ENCODE data around the gene AWAT2. TPM values are rescaled to one million over a fixed set of nuclear protein-coding genes. Genes with fewer than 3 reads are reported as not detected.

Gene AWAT2
- total RNA-seq, 1 experiment from 2014 or later, result not detected

DNA sequence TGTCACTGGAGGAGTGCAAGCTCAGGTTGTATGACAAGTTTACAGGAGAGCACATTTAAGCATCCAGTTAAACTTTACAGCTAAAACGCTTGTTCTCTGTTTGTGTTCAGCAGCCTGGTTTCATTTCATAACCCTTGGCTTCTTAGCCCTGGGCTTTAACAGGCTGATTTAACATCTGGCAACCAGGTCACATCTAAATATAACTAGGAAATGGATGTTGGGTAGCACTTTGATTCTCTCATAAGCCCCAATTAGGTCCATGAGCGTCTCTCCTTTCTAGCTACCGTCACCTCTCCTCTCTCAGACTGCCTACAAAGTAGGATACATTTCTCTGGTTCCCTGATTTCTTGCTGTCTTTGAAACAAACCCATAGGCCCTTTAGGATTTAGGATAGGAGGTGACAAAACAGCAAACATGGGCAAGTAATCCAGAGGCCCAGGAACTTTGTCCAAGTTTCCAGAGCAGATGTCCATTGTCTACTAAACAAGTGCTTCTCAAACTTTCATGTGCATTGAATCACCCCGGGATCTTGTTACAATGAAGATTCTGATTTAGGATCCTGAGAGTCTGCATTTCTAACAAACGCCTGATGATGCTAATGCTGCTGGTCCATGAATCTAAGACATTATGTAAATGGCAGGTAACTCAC, 35.0 kb upstream of the AWAT2 start:
- ATAC-seq (no peak), DNase-seq (ENCODE audit: low spot score) (no peak)
- H3K4me3 Mint-ChIP-seq, result no peak overlapping the region
- POLR2A ChIA-PET, result no interaction called here
- peaks cover 3% of the 10 kb centered on the region; the same call in 1 of the 2 replicates for H3K4me1 Mint-ChIP-seq
- no peak overlapping the region for H3K27ac Mint-ChIP-seq
- H3K27me3 Mint-ChIP-seq (ENCODE audit: low read depth), result no peaks in the 10 kb centered on the region
- H3K9me3 Mint-ChIP-seq, result no peaks in the 10 kb centered on the region
- TF ChIP-seq, protein P1, sequence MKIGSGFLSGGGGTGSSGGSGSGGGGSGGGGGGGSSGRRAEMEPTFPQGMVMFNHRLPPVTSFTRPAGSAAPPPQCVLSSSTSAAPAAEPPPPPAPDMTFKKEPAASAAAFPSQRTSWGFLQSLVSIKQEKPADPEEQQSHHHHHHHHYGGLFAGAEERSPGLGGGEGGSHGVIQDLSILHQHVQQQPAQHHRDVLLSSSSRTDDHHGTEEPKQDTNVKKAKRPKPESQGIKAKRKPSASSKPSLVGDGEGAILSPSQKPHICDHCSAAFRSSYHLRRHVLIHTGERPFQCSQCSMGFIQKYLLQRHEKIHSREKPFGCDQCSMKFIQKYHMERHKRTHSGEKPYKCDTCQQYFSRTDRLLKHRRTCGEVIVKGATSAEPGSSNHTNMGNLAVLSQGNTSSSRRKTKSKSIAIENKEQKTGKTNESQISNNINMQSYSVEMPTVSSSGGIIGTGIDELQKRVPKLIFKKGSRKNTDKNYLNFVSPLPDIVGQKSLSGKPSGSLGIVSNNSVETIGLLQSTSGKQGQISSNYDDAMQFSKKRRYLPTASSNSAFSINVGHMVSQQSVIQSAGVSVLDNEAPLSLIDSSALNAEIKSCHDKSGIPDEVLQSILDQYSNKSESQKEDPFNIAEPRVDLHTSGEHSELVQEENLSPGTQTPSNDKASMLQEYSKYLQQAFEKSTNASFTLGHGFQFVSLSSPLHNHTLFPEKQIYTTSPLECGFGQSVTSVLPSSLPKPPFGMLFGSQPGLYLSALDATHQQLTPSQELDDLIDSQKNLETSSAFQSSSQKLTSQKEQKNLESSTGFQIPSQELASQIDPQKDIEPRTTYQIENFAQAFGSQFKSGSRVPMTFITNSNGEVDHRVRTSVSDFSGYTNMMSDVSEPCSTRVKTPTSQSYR (CRISPR knock-in tag; IDR thresholded peaks at IDR 0.05), result no peak
- TF ChIP-seq TP53 (CRISPR knock-in tag; IDR thresholded peaks at IDR 0.05), result no peak
- no peak for TF ChIP-seq ELF4 (CRISPR knock-in tag; IDR thresholded peaks at IDR 0.05; ENCODE audit: low read depth)
- TF ChIP-seq NFE2L1 (CRISPR knock-in tag; IDR thresholded peaks at IDR 0.05), result no peak
- TF ChIP-seq, protein P2, sequence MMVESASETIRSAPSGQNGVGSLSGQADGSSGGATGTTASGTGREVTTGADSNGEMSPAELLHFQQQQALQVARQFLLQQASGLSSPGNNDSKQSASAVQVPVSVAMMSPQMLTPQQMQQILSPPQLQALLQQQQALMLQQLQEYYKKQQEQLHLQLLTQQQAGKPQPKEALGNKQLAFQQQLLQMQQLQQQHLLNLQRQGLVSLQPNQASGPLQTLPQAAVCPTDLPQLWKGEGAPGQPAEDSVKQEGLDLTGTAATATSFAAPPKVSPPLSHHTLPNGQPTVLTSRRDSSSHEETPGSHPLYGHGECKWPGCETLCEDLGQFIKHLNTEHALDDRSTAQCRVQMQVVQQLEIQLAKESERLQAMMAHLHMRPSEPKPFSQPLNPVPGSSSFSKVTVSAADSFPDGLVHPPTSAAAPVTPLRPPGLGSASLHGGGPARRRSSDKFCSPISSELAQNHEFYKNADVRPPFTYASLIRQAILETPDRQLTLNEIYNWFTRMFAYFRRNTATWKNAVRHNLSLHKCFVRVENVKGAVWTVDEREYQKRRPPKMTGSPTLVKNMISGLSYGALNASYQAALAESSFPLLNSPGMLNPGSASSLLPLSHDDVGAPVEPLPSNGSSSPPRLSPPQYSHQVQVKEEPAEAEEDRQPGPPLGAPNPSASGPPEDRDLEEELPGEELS (CRISPR knock-in tag; IDR thresholded peaks at IDR 0.05), result no peak
- TF ChIP-seq, protein P3, sequence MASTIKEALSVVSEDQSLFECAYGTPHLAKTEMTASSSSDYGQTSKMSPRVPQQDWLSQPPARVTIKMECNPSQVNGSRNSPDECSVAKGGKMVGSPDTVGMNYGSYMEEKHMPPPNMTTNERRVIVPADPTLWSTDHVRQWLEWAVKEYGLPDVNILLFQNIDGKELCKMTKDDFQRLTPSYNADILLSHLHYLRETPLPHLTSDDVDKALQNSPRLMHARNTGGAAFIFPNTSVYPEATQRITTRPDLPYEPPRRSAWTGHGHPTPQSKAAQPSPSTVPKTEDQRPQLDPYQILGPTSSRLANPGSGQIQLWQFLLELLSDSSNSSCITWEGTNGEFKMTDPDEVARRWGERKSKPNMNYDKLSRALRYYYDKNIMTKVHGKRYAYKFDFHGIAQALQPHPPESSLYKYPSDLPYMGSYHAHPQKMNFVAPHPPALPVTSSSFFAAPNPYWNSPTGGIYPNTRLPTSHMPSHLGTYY (CRISPR knock-in tag; IDR thresholded peaks at IDR 0.05), result no peak
- CTCF ChIA-PET, result interaction anchor here (1.8 kb wide), 1 partner anchor 13 kb away, joined by 5 read pairs; no protein-coding TSS in a partner anchor
- H3K36me3 Mint-ChIP-seq, result no peaks in the 10 kb centered on the region

DNA sequence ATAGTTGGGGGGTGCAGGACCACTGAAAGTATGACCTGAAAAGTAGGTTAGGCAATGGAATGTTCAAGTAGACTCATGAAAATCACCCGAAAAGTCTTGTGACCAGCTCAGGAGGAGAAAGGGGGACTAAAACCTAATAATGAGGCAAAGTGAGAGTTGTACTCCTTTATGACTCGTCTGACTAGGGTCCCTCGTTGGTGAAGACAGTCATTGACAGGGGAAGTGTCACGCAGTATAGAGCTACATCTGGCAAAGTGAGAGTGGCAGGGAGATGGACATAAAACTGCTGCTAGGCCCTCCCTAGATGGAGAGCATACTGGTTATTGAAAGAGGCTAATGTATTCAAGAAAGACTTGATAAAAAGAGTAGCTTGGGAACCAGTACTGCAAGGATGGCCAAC, 33.0 kb upstream of the AWAT2 start:
- no peaks in the 10 kb centered on the region for H3K27me3 Mint-ChIP-seq (ENCODE audit: low read depth)
- no peak for DNase-seq (ENCODE audit: low spot score)
- no peak overlapping the region for H3K27ac Mint-ChIP-seq
- POLR2A ChIA-PET, result no interaction called here
- peaks cover 3% of the 10 kb centered on the region; the same call in 1 of the 2 replicates for H3K4me1 Mint-ChIP-seq
- peaks cover under 1% of the 10 kb centered on the region for H3K9me3 Mint-ChIP-seq
- CTCF ChIA-PET, result no interaction called here
- no peak overlapping the region for H3K4me3 Mint-ChIP-seq
- H3K36me3 Mint-ChIP-seq, result no peaks in the 10 kb centered on the region
- no peak for ATAC-seq
- TF ChIP-seq SMAD4 (CRISPR knock-in tag; IDR thresholded peaks at IDR 0.05), result no peak
- TF ChIP-seq, protein P4, sequence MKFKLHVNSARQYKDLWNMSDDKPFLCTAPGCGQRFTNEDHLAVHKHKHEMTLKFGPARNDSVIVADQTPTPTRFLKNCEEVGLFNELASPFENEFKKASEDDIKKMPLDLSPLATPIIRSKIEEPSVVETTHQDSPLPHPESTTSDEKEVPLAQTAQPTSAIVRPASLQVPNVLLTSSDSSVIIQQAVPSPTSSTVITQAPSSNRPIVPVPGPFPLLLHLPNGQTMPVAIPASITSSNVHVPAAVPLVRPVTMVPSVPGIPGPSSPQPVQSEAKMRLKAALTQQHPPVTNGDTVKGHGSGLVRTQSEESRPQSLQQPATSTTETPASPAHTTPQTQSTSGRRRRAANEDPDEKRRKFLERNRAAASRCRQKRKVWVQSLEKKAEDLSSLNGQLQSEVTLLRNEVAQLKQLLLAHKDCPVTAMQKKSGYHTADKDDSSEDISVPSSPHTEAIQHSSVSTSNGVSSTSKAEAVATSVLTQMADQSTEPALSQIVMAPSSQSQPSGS (CRISPR knock-in tag; IDR thresholded peaks at IDR 0.05; ENCODE audit: borderline replicate concordance, low read depth), result no peak

DNA sequence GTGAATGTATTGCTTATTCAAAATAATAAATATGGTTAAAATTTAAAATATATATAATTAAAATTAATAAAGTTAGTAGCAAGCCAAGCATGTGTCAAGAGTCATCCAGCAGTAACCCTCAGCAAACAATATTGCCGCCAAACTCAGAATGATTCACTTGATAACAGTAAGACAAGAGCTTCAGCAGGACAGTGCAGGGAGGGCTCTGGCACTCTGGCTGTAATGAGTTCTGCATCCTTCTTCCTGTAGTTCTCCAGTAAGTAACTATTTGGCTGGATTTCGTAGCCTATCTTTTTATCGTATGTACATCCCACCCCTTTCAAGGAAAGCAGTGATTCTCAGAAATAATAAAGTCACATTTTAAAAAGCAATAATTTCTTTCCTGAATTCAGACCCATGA, 30.1 kb upstream of the AWAT2 start:
- Mint-ChIP-seq H3K27me3 (ENCODE audit: low read depth) (no peaks in the 10 kb centered on the region), H3K36me3 (peaks cover 3% of the 10 kb centered on the region; the same call in 1 of the 2 replicates), H3K9me3 (peaks cover 6% of the 10 kb centered on the region), H3K4me1 (peaks cover 10% of the 10 kb centered on the region), H3K4me3 (no peak overlapping the region), H3K27ac (no peak overlapping the region)
- ChIA-PET CTCF (no interaction called here), POLR2A (no interaction called here)
- ATAC-seq, result no peak
- TF ChIP-seq, protein P5, sequence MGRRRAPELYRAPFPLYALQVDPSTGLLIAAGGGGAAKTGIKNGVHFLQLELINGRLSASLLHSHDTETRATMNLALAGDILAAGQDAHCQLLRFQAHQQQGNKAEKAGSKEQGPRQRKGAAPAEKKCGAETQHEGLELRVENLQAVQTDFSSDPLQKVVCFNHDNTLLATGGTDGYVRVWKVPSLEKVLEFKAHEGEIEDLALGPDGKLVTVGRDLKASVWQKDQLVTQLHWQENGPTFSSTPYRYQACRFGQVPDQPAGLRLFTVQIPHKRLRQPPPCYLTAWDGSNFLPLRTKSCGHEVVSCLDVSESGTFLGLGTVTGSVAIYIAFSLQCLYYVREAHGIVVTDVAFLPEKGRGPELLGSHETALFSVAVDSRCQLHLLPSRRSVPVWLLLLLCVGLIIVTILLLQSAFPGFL (CRISPR knock-in tag; IDR thresholded peaks at IDR 0.05; ENCODE audit: borderline replicate concordance), result no peak
- TF ChIP-seq MYBL2 (CRISPR knock-in tag; IDR thresholded peaks at IDR 0.05), result no peak
- TF ChIP-seq IRF2 (CRISPR knock-in tag; IDR thresholded peaks at IDR 0.05; ENCODE audit: borderline replicate concordance, low read depth), result no peak
- no peak for DNase-seq (ENCODE audit: low spot score)
